IMR-90 (cell line): ENCODE results near the gene ATRX. TPM values are rescaled to one million over a fixed set of nuclear protein-coding genes. Genes with fewer than 3 reads are reported as not detected.

Source experiments
- ATAC-seq: fragments of 200-7000 bp; cut with Tn5 transposase; 2 replicates; pipeline ENCODE4 v1.9.1; 2020; ENCODE audit warnings: low read depth, mild to moderate bottlenecking, moderate library complexity
- BruUV-seq: library from RNA; stranded (reverse); fragments of 400-500 nt; replicated peaks from 2 replicates; lab custom pipeline; 2021; lab: Mats Ljungman, UMichigan
- CTCF ChIA-PET: fragments of 300-600 bp; formaldehyde crosslinking; extraction: SDS; loops from one replicate; lab custom pipeline; 2021; ENCODE audit warnings: antibody characterized with exemption; lab: Yijun Ruan, JAX
- POLR2A ChIA-PET: fragments of 300-600 bp; sonication (Branson Sonifier 250); formaldehyde crosslinking; loops from one replicate; lab custom pipeline; 2022; ENCODE audit warnings: antibody characterized with exemption; ENCODE audit not compliant: unreplicated experiment; lab: Charles Lee
- DNase-seq: peaks from one replicate; pipeline ENCODE4 v3.0.0; 2013
- H2AFZ ChIP-seq: replicated peaks from 2 replicates; pipeline ENCODE3; 2013; ENCODE audit warnings: low read length, mild to moderate bottlenecking; ENCODE audit not compliant: poor library complexity
- H2AK5ac ChIP-seq: 2 replicates; pipeline ENCODE4 v1.6.1; 2013; ENCODE audit warnings: low read depth, low read length, inconsistent platforms
- H2AK9ac ChIP-seq: replicated peaks from 2 replicates; pipeline ENCODE3; 2013; ENCODE audit warnings: mild to moderate bottlenecking, low read depth, low read length, moderate library complexity; ENCODE audit not compliant: poor library complexity
- H2BK120ac ChIP-seq: 2 replicates; pipeline ENCODE4 v1.6.1; 2013; ENCODE audit warnings: low read depth, low read length, inconsistent platforms
- H2BK15ac ChIP-seq: 3 replicates; pipeline ENCODE4 v1.6.1; 2013; ENCODE audit warnings: low read depth, low read length, inconsistent platforms
- H2BK20ac ChIP-seq: 2 replicates; pipeline ENCODE4 v1.6.1; 2013; ENCODE audit warnings: low read depth, mild to moderate bottlenecking, inconsistent platforms, low read length, moderate library complexity
- H2BK5ac ChIP-seq: 2 replicates; pipeline ENCODE4 v1.6.1; 2013; ENCODE audit warnings: mild to moderate bottlenecking, low read depth, low read length, inconsistent platforms; ENCODE audit not compliant: poor library complexity, severe bottlenecking
- H3K14ac ChIP-seq: replicated peaks from 2 replicates; pipeline ENCODE4 v1.6.1; 2013; ENCODE audit warnings: low read depth, low read length, inconsistent platforms
- H3K18ac ChIP-seq: 2 replicates; pipeline ENCODE4 v1.6.1; 2013; ENCODE audit warnings: low read depth, low read length, control low read depth
- H3K23ac ChIP-seq: 2 replicates; pipeline ENCODE4 v1.6.1; 2013; ENCODE audit warnings: low read depth, low read length, inconsistent platforms
- H3K27ac ChIP-seq: 2 replicates; pipeline ENCODE4 v1.5.1; 2013; ENCODE audit warnings: mild to moderate bottlenecking, control low read depth, low read length; ENCODE audit not compliant: insufficient read depth
- H3K27me3 ChIP-seq: 2 replicates; pipeline ENCODE4 v1.6.1; 2013; ENCODE audit warnings: low read length; ENCODE audit not compliant: control insufficient read depth, insufficient read depth
- H3K36me3 ChIP-seq: 2 replicates; pipeline ENCODE4 v1.6.1; 2013; ENCODE audit warnings: low read length, mixed read lengths; ENCODE audit not compliant: control insufficient read depth, insufficient read depth
- H3K4ac ChIP-seq: 2 replicates; pipeline ENCODE4 v1.6.1; 2013; ENCODE audit warnings: low read depth, low read length, inconsistent platforms
- H3K4me1 ChIP-seq: 2 replicates; pipeline ENCODE4 v1.6.1; 2013; ENCODE audit warnings: low read length, mixed read lengths; ENCODE audit not compliant: control insufficient read depth, insufficient read depth
- H3K4me2 ChIP-seq: 2 replicates; pipeline ENCODE4 v1.6.1; 2013; ENCODE audit warnings: low read depth, mild to moderate bottlenecking, control low read depth, low read length, moderate library complexity
- H3K4me3 ChIP-seq: 2 replicates; pipeline ENCODE4 v1.5.1; 2013; ENCODE audit warnings: low read depth, mild to moderate bottlenecking, control low read depth, low read length, moderate library complexity; ENCODE audit not compliant: insufficient read depth
- H3K56ac ChIP-seq: 2 replicates; pipeline ENCODE4 v1.6.1; 2013; ENCODE audit warnings: low read length, inconsistent platforms; ENCODE audit not compliant: insufficient read depth; ENCODE audit errors: extremely low read depth
- H3K79me1 ChIP-seq, 2 experiments: 2 replicates each; pipeline ENCODE4 v1.6.1; 2013; ENCODE audit warnings: low read length in 2 of 2, inconsistent platforms in 1 of 2, low read depth in 1 of 2
- H3K9ac ChIP-seq: 2 replicates; pipeline ENCODE4 v1.6.1; 2013; ENCODE audit warnings: low read depth, low read length, control low read depth
- H3K9me1 ChIP-seq: 2 replicates; pipeline ENCODE4 v1.6.1; 2013; ENCODE audit warnings: low read length, inconsistent platforms; ENCODE audit not compliant: insufficient read depth
- H3K9me3 ChIP-seq: 2 replicates; pipeline ENCODE4 v1.6.1; 2013; ENCODE audit warnings: low read length; ENCODE audit not compliant: control insufficient read depth, insufficient read depth
- H4K20me1 ChIP-seq: 2 replicates; pipeline ENCODE4 v1.6.1; 2013; ENCODE audit warnings: low read length, inconsistent platforms; ENCODE audit not compliant: insufficient read depth
- H4K5ac ChIP-seq: 2 replicates; pipeline ENCODE4 v1.6.1; 2013; ENCODE audit warnings: mild to moderate bottlenecking, low read depth, low read length, control low read depth
- H4K8ac ChIP-seq, 2 experiments: 2 replicates each; pipeline ENCODE4 v1.6.1; 2013; ENCODE audit warnings: low read depth in 2 of 2, low read length in 2 of 2, control low read depth in 1 of 2, inconsistent platforms in 1 of 2
- H4K91ac ChIP-seq: 2 replicates; pipeline ENCODE4 v1.6.1; 2013; ENCODE audit warnings: low read depth, low read length, inconsistent platforms; ENCODE audit not compliant: insufficient read depth
- BHLHE40 ChIP-seq: fragments of 150-350 bp; IDR thresholded peaks from 2 replicates; pipeline ENCODE4 v1.6.1; 2016; ENCODE audit warnings: mild to moderate bottlenecking, low read depth, low read length
- CEBPB ChIP-seq: IDR thresholded peaks from 2 replicates; pipeline ENCODE4 v1.6.1; 2012; ENCODE audit warnings: low read depth, low read length, improper control_type of control experiment
- CHD1 ChIP-seq: IDR thresholded peaks from 2 replicates; pipeline ENCODE4 v1.6.1; 2012; ENCODE audit warnings: low read depth, low read length, improper control_type of control experiment
- CTCF ChIP-seq: conservative IDR thresholded peaks from 2 replicates; pipeline ENCODE4 v1.5.1; 2012; ENCODE audit warnings: mild to moderate bottlenecking, low read depth, low read length, improper control_type of control experiment
- ELK1 ChIP-seq: fragments of 150-350 bp; IDR thresholded peaks from 2 replicates; pipeline ENCODE4 v1.6.1; 2016; ENCODE audit warnings: low read depth, mild to moderate bottlenecking, low read length, moderate library complexity, borderline replicate concordance
- FOS ChIP-seq: fragments of 150-350 bp; IDR thresholded peaks from 2 replicates; pipeline ENCODE4 v1.6.1; 2016; ENCODE audit warnings: low read depth, low read length
- MAFK ChIP-seq: IDR thresholded peaks from 2 replicates; pipeline ENCODE4 v1.6.1; 2012; ENCODE audit warnings: low read depth, low read length, improper control_type of control experiment
- MAZ ChIP-seq: IDR thresholded peaks from 2 replicates; pipeline ENCODE4 v1.6.1; 2012; ENCODE audit warnings: low read depth, mild to moderate bottlenecking, low read length, improper control_type of control experiment, moderate library complexity, borderline replicate concordance
- MXI1 ChIP-seq: IDR thresholded peaks from 2 replicates; pipeline ENCODE4 v1.6.1; 2012; ENCODE audit warnings: low read depth, mild to moderate bottlenecking, low read length, moderate library complexity, borderline replicate concordance
- NFE2L2 ChIP-seq: fragments of 150-350 bp; IDR thresholded peaks from 2 replicates; pipeline ENCODE4 v1.6.1; 2016; ENCODE audit warnings: low read depth, mild to moderate bottlenecking, low read length
- POLR2A ChIP-seq: IDR thresholded peaks from 2 replicates; pipeline ENCODE4 v1.6.1; 2012; ENCODE audit warnings: mild to moderate bottlenecking, low read depth, low read length
- RAD21 ChIP-seq: IDR thresholded peaks from 2 replicates; pipeline ENCODE4 v1.6.1; 2012; ENCODE audit warnings: low read length, improper control_type of control experiment
- RCOR1 ChIP-seq: IDR thresholded peaks from 2 replicates; pipeline ENCODE4 v1.6.1; 2012; ENCODE audit warnings: mild to moderate bottlenecking, low read length, improper control_type of control experiment; ENCODE audit not compliant: insufficient replicate concordance
- RFX5 ChIP-seq: IDR thresholded peaks from 2 replicates; pipeline ENCODE4 v1.8.0; 2012; ENCODE audit warnings: low read depth, mild to moderate bottlenecking, low read length, moderate library complexity
- SMC3 ChIP-seq: fragments of 150-350 bp; IDR thresholded peaks from 2 replicates; pipeline ENCODE4 v1.6.1; 2016; ENCODE audit warnings: low read depth, mild to moderate bottlenecking, antibody characterized with exemption, low read length, moderate library complexity
- USF2 ChIP-seq: fragments of 150-350 bp; IDR thresholded peaks from 2 replicates; pipeline ENCODE4 v1.6.1; 2017; ENCODE audit warnings: mild to moderate bottlenecking, antibody characterized with exemption, low read length, low read depth
- WGBS, 2 experiments: methylation state at CpG; one replicate each; pipeline versions ENCODE4 v1.1.5 to v1.1.7; 2013; ENCODE audit warnings: missing lambda C conversion rate in 2 of 2; ENCODE audit not compliant: insufficient read length in 1 of 2; ENCODE audit errors: extremely low coverage in 2 of 2; 5-methylcytosine and 5-hydroxymethylcytosine counted together
- dilution Hi-C: fragments of 300-500 bp; cut with HindIII; formaldehyde crosslinking; loops from one replicate; pipeline ENCODE4 v1.14.3; 2018; ENCODE audit warnings: low sequenced_read_pairs; ENCODE audit not compliant: unreplicated experiment
- in situ Hi-C: fragments of 300-500 bp; cut with MboI; formaldehyde crosslinking; loops from 3 replicates; pipeline ENCODE4 v1.14.3; 2019; ENCODE audit warnings: low sequenced_read_pairs, inconsistent platforms, mixed read lengths
- intact Hi-C: fragments of 100-400 bp; cut with micrococcal nuclease; formaldehyde crosslinking; loops from 2 replicates; pipeline ENCODE4 v1.10.0; 2022
- polyA plus RNA-seq, 3 experiments: library from polyadenylated mRNA; depleted of rRNA; stranded (reverse); fragments of >200 nt; gene quantifications; 2 replicates each; pipeline ENCODE4 v1.2.3, GENCODE V29; 2012; ENCODE audit warnings: low replicate concordance in 1 of 3
- total RNA-seq: library from RNA; depleted of rRNA; stranded (reverse); fragments of >200 nt; gene quantifications from 2 replicates; pipeline ENCODE4 v1.2.3, GENCODE V29; 2012

The ATRX gene
- total and polyA plus RNA-seq, 2 of the 4 experiments (the other 2 are of a cell fraction), result 20.7 to 73.8 TPM

- no peak overlapping the region for H3K4ac ChIP-seq
Measured at GRCh38 chrX:77548751-77549150, 237.3 kb downstream of the ATRX start.

More at GRCh38 chrX:77548751-77549150, 237.3 kb downstream of the ATRX start:
- no peaks in the 10 kb centered on the region for H3K27me3 ChIP-seq
- DNase-seq (no peak), ATAC-seq (no peak)
- no peaks in the 10 kb centered on the region for H3K36me3 ChIP-seq
- BruUV-seq, result no TSS peak
- CTCF ChIA-PET, result no interaction called here
- no peak overlapping the region for H3K14ac ChIP-seq
- H3K9me1 ChIP-seq, result no peaks in the 10 kb centered on the region
- in situ Hi-C loops (no loop called here), dilution Hi-C loops (no loop called here), intact Hi-C loops (no loop called here)
- no peak overlapping the region for H2AK5ac ChIP-seq
- no peak overlapping the region for H2AK9ac ChIP-seq
- no peak overlapping the region for H3K4me3 ChIP-seq
- no peaks in the 10 kb centered on the region for H3K9me3 ChIP-seq
- no peak overlapping the region for H3K9ac ChIP-seq
- H3K4me1 ChIP-seq, result no peaks in the 10 kb centered on the region
- H3K27ac ChIP-seq, result no peak overlapping the region
- no CpG with 5 or more reads among the region's 2 CpGs for WGBS, 2 experiments
- H3K23ac ChIP-seq, result no peak overlapping the region
- no peak overlapping the region for H4K5ac ChIP-seq
- TF ChIP-seq MAFK, result no peak
- TF ChIP-seq USF2, result no peak
- no peak for TF ChIP-seq RCOR1
- no peak for TF ChIP-seq CTCF
- no peak for TF ChIP-seq CHD1
- no peak for TF ChIP-seq SMC3
- TF ChIP-seq ELK1, result no peak
- no peak for TF ChIP-seq RAD21
- no peak for TF ChIP-seq MAZ
- no peak for TF ChIP-seq RFX5
- no peak for TF ChIP-seq NFE2L2
- no peak for TF ChIP-seq FOS
- no peak for TF ChIP-seq MXI1
- no peak for TF ChIP-seq POLR2A
- TF ChIP-seq BHLHE40, result no peak
- no peak for TF ChIP-seq CEBPB
- H2BK15ac ChIP-seq, result no peak overlapping the region
- no peak overlapping the region for H4K8ac ChIP-seq
- H3K4me2 ChIP-seq, result no peak overlapping the region
- H2BK20ac ChIP-seq, result no peak overlapping the region
- H3K18ac ChIP-seq, result no peak overlapping the region
- H3K79me1 ChIP-seq, result no peaks in the 10 kb centered on the region
- H2BK5ac ChIP-seq, result no peak overlapping the region
- no peaks in the 10 kb centered on the region for H4K20me1 ChIP-seq
- no peak overlapping the region for H2AFZ ChIP-seq
- no peak overlapping the region for H4K91ac ChIP-seq
- no peak overlapping the region for H2BK120ac ChIP-seq
- POLR2A ChIA-PET, result no interaction called here
- H3K56ac ChIP-seq, result no peak overlapping the region
